Stimulated activated CD8-positive, alpha-beta memory T cell treated with anti-CD3 and anti-CD28 coated beads, Interleukin-15, amount 100 ng/mL, for 48 hours (primary cell): ENCODE results near the gene PTCD2.
"Not testable (repeated sequence)": the region's sequence is repeated elsewhere in the genome, so short reads cannot be mapped to it uniquely, and the experiment has no call there.

Experiments used
- DNase-seq, 2 donors: peaks; one replicate each; pipeline ENCODE4 v3.0.0-alpha.2; 2020; ENCODE audit warnings: low read depth in 2 of 2

The PTCD2 gene

DNA sequence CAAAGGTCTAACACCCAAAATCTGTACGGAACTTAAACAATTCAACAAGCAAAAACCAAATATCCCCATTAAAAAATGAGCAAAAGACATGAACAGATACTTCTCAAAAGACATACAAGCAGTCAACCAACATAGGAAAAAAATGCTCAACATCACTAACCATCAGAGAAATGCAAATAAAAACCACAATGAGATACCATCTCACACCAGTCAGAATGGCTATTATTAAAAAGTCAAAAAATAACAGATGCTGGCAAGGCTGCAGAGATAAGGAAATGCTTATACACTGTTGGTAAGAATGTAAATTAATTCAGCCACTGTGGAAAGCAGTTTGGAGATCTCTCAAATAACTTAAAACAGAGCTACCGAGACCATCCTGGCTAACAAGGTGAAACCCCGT is 22.0 kb upstream of the PTCD2 start:
- DNase-seq = not testable (repeated sequence)

DNA sequence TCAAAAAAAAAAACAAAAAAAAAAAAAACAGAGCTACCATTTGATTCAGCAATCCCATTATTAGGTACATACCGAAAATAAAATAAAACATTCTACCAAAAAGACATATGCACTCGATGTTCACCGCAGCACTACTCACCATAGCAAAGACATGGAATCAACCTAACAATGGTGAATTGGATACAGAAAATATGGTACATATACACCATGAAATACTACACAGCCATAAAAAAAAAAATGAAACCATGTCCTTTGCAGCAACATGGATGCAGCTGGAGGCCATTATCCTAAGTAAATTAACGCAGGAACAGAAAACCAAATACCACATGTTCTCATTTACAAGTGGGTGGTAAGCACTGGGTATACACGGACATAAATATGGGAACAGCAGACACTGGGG is 21.5 kb upstream of the PTCD2 start:
- DNase-seq = no peak

DNA sequence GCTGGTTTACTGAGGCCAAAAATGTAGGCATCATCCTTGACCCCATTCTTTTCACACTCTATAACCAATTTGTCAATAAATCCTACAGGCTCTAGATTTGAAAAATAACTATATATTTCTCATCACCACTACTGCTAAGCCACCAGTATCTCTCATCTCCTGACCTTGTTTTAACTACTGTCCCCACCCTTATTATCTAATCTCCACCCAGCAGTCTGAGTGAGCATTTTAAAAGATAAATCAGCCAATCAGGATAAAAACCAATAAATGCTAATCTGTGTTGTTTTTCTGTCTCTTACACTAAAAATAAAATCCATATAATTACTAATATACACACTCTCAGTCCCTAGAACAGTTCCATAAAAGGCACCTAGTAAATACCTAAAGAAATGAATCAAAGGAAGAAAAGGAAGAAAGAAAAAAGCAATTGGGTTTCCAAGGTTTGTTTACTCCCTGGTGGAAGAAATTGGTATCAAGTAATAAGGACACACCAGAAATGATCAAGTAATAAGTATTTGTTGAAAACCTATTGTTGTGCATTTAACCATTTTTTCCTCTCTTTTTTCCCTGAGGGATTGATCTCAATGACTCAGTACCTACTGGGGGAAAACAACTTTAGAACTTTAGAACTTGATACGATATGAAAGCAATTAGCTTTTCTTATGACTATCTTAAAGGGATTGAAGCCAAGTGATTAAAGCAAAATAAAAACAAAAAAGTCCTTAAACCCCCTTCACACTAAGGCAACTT is 19.4 kb upstream of the PTCD2 start:
- DNase-seq = no peak

DNA sequence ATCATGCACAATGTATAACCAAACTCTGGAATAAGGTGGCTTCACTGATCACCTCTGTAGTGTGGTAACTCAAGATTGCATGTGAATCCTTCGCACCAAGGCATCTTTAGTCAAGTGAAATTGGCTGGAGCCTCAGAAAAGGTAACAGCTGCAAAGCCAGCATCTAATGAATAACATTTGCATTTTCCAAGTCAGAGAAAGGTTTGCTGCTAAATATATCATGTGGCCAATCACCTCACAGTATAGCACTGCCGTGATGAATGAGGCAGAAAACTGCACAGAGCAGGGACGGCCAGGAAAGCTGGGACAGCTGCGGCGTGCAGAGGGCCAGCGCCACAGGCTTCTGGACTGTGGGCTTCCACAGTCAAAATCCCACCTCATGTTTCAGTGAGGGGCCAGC is 18.6 kb upstream of the PTCD2 start:
- DNase-seq = no peak

DNA sequence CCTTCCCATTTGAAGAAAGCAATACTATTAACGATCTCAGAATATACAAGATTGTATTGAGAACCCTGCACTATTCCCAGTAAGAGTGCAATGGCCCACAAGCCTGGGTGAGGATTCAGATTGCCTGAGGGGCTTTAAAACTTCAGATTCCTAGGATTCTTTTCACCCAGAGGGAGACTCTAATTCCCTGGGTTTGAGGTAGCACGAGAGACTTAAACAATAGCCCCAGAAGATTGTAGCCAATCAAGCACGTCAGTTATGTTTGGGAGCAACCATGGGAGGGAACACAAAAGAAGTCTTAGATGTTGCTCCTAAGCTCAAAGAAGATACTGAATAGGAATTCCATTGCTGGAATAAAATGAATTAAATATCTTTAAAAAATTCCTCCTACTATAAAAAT is 18.0 kb upstream of the PTCD2 start:
- DNase-seq = no peak

DNA sequence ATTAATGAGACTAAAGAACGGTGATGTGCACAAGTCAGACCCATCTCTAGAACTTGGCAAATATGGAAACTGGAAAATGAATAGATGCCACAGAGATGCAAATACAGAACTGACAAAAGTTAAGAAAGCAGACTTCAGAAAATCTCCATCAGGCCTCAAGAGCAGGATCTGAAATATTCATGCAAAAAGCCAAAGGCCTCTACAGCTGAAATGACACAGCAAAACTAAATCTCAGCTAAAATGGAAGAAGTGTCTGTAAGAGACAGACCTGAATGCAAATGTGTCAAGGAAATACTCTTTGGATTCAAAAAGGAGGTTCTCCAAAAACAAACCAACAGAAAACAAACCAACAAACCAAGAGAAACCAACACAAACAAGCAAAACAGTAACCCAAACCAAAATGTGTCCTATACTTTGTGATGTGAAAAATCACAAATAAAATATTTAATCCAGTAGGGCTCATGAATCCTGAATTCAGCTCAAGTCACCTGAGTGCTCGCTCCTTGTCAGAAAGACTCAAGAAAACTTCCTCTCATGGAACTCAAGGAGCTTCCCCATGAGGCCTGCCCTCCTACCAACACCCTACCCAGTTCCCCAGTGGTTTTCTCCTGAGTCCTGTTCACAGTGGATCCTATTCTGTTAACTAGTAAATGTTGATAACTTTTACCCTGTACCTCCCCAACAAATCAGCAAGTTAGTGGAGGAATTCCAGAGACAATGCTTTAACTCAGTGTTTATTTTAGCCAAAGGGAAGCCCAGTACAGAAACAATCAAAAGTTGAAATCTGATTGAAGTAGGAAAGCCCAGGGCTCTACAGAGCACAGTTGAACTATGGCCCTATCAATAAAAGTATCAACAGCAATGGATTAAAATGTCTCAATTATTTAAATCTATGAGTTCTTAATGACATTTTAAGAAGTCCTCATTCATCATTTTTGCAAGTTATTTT is 14.7 kb upstream of the PTCD2 start:
- DNase-seq = no peak

DNA sequence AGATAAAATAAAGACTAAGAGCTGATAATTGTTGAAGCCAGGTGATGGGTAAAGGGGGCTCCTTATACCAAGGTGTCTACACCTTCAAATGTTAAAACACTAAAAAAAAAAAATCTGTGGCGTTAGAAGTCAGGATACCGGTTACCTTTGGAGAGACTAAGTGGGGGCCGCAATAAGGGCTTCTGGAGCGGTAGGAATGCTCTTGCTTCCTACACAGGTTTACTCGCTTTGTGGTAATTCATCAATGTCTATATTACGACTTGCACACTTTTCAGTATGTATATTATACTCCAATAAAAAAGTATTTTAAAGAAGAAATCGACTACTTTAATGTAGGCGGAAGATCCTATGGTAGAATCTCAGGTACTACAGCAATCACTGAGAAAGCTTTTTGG is 12.6 kb upstream of the PTCD2 start:
- no peak for DNase-seq

DNA sequence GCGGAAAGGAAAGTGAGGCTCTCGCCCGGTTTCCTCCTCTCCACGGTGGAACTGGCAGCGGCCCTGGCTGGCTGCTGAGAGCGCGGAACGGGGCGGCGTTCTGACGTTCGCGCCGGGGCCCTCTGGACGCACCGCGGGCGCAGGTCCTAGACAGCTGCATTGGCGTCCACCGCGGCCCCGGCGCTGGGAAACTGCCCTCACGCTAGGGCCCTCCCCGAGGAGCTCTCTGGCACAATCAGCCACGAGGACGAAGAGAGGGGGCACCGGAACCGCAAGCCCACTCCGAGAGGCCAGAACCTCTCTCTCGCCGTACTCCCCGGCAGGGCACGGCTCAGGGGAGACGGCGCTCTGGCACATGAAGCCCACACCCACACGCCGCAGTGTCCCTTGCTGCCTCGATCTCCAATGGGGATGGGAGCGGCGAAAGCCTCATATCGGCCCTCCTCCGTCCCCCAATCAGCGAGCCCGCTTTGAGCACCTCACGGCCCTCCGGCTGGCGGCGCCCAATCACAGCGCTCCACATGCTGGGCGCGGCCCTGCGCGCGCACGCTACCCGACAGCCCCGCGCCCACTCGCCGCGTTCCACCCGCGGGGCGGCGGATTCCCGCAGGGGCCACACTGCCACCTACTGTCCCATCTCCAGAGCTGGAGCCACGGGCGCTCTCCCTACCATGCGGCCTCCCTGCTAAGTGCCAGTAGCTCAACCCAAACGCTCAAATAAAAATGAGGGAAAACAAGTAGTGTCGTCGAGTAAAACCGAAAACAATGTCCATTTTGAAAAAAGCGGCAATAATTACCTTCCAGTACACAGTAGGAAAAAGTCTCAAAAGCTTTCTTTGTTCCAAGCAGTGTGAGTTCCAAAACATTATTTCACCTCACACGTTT is 12.0 kb upstream of the PTCD2 start:
- DNase-seq = peak; percentile 93 to 97

DNA sequence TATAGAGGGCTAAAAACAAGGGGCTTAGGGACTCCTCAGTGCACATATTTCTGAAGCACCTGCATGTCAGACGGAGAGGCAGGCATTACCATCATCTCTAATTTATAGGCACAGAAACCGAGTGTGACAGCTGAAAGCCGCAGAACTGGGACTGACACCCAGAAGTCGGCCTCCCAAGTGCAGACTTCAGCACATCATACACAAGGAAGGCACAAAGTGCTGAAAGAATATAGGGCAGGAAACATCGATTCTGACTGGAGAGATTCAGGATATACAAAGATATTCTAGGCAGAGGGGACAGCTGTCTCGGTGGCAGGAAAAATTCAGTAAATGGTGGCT is 11.4 kb upstream of the PTCD2 start:
- no peak for DNase-seq

DNA sequence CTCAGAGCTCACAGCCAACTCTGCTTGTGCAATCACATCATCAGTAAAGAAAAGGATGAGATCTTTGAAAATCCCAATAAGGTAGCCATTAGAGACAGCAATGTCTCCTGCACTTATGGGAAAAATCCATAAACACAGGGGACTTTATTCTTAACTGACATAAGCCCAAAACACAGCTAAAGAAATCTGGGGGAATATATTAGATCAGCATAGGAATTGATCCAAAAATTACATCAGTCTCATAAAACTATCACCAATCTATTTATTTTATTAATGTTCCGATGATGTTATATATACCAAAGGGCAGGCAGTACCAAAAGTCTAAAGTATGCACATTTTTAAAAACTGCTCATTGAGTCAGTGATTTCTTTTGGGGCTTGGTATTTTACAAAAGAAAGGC is 7.0 kb upstream of the PTCD2 start:
- no peak for DNase-seq

DNA sequence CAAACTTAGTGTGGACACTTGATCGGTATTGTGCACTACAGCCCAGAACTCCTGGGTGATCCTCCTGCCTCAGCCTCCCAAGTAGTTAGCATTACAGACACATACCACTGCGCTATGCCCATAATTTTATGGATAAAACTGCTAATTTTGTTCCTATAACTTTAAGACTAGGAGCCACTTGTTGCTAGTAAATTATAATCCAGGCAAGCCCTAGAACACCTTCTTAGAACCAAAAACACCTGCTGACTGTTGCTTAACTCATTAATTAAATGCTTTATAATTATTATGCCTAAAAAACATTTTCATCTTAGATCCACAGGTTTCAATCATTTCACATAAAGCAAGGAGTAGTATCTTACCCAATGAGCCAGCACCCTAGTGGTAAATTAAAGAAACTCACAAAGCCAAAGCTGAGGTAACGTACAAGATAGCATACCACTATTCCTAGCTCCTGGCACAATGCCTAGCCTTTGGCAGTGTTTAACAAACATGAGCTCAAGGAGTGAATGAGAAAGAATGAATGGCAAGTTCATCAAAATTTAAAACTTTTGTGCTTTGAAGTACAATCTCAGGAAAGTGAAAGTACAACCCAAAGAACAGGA is 5.5 kb upstream of the PTCD2 start:
- no peak for DNase-seq

DNA sequence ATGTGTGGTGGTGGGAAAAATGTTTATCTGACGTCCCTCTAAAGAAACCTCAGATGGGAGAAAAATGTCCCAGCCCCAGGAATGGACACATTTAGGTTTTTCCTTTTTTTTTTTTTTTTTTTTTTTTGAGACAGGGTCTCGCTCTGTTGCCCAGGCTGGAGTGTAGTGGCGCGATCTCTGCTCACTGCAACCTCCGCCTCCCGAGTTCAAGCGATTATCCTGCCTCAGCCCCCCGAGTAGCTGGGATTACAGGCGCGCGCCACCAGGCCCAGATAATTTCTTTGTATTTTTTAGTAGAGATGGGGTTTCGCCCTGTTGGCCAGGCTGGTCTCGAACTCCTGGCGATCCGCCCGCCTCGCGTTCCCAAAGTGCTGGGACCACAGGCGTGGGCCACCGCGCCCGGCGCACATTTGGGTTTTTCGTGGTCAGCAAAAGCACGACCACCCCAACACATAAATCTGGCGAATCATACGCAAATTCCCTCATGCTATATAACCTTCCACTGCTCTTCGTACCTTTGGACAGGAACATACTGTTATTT is 668 bp upstream of the PTCD2 start:
- not testable (repeated sequence) for DNase-seq

DNA sequence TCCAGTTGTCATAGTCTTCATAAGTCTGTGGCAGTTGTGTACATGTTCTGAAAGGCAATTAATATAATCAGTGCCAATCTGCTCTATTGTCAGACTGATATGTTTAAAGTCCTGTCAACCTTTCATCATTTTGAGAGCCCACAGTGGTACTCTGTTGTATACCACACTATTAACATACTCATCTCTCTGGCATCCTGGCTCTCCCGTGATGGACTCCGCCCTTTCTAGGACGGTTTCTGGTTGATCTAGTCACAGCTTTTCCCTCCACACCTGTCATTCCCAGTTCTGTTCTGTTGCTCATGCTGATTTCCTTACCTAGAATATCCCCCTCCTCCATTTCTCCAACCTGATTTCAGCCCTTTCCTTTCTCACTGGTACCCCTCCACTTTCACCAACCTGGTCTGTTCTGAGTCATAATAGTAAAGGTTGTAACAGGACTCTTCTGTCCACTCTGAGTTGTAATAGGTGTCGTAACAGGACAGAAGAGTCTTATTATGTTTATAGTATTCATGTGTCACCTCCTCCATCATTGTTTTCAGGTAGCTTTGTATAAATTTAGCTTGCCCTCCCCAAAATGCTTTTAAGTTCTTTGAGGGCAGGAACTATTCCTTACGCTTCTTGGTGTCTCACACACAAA is 4.1 kb downstream of the PTCD2 start:
- DNase-seq = no peak

DNA sequence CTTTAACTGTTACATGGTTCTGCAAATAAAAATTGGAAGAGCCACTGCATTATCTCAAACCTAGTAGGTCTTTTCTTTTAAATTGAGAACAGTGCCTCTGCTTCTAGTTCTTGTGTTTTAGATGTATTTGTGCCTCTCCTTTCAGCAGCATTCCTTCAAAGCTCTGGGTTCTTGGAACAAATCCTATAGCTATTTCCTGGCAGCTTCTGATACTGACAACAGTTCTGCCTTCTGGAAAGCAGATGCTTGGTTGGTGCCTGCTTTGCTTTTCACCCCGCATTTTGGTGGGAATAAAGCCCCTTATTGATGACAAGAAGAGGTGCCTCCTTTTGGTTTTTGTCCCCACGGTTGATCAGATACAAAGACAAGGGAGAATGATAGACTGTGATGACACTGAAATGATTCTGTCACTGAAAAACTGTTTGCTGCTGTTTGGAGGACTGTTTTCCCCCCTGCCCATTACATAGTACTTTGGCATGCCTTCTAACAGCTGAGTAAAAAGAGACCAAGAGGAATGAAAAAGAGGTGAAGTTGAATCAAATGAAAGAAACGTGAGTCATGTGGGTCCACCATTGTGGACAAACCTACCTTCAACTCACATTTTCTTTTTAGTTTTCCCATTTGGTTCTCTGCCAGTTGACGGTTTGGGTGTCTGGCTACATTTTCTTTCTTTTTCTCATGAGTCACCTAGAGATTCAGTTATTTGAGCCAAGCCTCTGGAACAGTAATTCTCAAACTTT is 5.6 kb downstream of the PTCD2 start:
- DNase-seq = no peak

DNA sequence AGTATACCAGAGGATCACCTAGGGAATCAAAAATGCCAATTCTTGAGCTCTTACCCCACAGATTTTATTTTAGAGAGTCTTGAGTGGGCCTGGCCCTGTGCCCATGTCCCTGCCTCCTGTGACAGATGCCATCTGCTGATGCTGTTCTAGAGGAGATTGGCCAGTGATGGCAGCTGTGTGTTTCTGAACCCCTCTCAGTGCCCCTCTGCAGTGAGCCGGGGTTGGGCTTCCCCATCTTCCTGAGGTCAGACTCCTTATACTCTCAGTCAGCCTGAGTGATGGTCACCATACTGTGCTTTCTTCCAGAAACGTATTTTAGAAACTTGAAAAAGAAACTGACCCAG is 6.1 kb downstream of the PTCD2 start:
- DNase-seq = no peak

DNA sequence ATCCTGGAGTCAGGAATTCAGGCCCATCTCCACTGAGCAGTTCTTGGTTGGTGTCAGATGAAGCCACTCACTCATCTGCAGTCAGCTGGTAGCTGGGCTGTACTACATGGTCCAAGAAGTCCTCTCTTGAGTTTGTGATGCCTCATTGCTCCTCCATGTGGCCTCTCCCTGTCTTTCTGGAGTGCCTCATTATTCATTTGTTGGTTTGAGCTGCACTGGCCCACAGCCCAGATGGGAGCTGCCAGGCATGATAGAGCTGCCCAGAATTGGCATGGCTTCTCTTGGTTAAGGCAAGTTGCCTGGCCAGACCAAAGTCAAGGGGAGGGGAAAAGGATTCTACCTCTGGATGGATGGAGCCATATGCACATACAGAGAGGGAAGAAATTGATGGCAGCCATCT is 8.0 kb downstream of the PTCD2 start:
- no peak for DNase-seq

DNA sequence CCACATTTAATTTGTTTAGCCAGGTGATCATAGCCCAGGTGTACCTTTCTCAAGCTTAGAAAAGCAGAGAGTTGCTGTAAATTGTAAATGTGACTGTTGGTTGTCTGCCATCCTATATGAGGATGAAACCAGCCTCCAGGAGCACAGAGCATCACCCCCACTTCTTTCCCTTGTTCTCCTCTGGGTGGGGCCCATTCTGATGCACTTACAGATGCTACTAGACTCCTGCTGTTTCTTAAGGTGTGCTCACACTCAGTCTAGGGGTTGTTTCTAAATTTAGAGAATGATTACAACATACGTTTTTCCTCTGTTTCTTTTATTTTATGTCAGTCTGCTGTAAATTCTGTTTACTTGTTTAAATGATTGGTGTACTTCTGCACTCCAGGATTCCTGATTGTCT is 10.5 kb downstream of the PTCD2 start:
- DNase-seq = no peak

DNA sequence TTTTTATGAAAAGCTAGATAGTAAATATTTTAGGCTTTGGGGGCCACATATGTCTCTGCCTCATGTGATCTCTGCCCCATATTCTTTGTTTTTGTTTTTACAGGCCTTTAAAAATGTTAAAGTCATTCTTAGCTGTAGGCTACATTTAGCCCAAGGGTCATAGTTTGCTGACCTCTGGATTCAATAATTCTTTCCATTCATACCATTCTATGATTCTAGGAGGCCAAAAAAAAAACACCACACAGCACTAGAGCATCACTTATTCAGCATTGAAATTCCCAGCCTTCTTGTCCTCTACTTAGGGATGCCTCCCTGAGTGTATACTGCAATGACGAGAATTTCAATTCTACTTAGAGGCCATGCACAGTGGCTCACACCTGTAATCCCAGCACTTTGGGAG is 17.0 kb downstream of the PTCD2 start:
- DNase-seq = no peak

DNA sequence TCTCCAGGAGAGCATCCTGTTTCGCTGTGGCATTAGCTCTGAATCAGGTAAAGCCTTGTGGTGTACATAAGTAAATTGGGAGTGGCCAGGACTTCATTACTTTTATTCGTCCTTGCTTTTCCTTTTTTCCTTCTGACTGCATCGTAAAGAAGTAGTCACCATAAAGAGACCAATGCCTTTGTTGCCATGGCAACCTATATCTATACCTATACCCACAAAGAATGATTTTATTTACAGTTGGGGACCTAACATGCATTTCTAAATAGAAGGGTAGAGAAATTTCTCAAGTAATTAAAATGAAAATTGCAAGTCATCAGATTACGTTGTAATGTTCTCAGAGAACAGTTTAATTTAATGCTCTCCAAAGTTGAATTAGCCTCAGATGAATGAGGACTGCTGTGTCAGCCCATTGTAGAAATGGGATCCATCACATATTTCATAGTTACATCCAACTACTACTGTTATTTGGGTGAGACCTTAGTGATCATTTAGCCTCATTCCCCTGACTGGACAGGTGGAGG is 18.6 kb downstream of the PTCD2 start:
- no peak for DNase-seq

DNA sequence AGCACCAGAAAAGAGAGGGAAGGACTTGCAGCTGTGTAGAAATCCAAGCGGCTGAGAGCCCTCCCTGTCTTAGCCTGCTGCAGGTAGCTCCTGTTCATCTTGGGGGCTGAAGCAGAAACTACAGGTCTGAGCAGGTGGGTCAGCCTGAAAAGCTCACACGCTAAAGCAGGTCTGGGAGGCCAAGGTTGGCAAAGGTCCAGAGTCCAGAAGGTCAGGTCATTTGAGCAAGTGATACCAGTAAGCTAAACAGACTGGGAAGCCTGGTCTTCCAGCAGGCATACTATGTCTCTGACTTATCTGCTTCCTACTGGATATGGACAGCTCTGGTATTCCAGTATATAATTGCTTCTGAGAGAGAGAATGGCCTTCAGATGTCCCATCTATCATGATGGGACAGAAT is 26.2 kb downstream of the PTCD2 start:
- no peak for DNase-seq
